IPS-20b (cell line): ENCODE measurements around the gene RBM33.

Experiments used
- H3K27ac ChIP-seq: one replicate; pipeline ENCODE4 v1.5.1; 2013; ENCODE audit warnings: low read length
- H3K27me3 ChIP-seq: 2 replicates; pipeline ENCODE4 v1.6.1; 2013; ENCODE audit warnings: mild to moderate bottlenecking, low read length, inconsistent platforms; ENCODE audit not compliant: insufficient read depth
- H3K36me3 ChIP-seq: 2 replicates; pipeline ENCODE4 v1.6.1; 2013; ENCODE audit warnings: low read depth, mild to moderate bottlenecking, inconsistent platforms, low read length, moderate library complexity; ENCODE audit not compliant: insufficient read depth
- H3K4me1 ChIP-seq: 2 replicates; pipeline ENCODE4 v1.6.1; 2013; ENCODE audit warnings: mild to moderate bottlenecking, control low read depth, inconsistent platforms, low read length, moderate library complexity; ENCODE audit not compliant: insufficient read depth
- H3K4me3 ChIP-seq: 2 replicates; pipeline ENCODE4 v1.5.1; 2013; ENCODE audit warnings: mild to moderate bottlenecking, low read length, inconsistent platforms
- H3K9ac ChIP-seq: 2 replicates; pipeline ENCODE4 v1.6.1; 2013; ENCODE audit warnings: low read depth, mild to moderate bottlenecking, inconsistent platforms, low read length, moderate library complexity
- H3K9me3 ChIP-seq: 2 replicates; pipeline ENCODE4 v1.6.1; 2013; ENCODE audit warnings: mild to moderate bottlenecking, low read depth, low read length, inconsistent platforms; ENCODE audit not compliant: insufficient read depth

Gene RBM33

GRCh38 chr7:155809947-155810769 is 165.7 kb downstream of the RBM33 start:
- Histone ChIP-seq H3K4me3 (no peak overlapping the region), H3K36me3 (no peaks in the 10 kb centered on the region), H3K4me1 (peaks cover 22% of the 10 kb centered on the region), H3K27me3 (peaks cover 98% of the 10 kb centered on the region), H3K27ac (no peak overlapping the region), H3K9me3 (no peaks in the 10 kb centered on the region), H3K9ac (no peak overlapping the region)

GRCh38 chr7:155810770-155811559 is 166.5 kb downstream of the RBM33 start:
- Histone ChIP-seq H3K4me1 (peaks cover 22% of the 10 kb centered on the region), H3K9me3 (no peaks in the 10 kb centered on the region), H3K4me3 (no peak overlapping the region), H3K27ac (no peak overlapping the region), H3K36me3 (no peaks in the 10 kb centered on the region), H3K27me3 (peaks cover 97% of the 10 kb centered on the region), H3K9ac (no peak overlapping the region)

GRCh38 chr7:155811560-155811894 is 167.1 kb downstream of the RBM33 start:
- Histone ChIP-seq H3K9ac (no peak overlapping the region), H3K4me1 (peaks cover 22% of the 10 kb centered on the region), H3K36me3 (no peaks in the 10 kb centered on the region), H3K27me3 (peaks cover 97% of the 10 kb centered on the region), H3K27ac (no peak overlapping the region), H3K4me3 (peak overlapping the region; percentile 45; the same call in 1 of the 2 replicates), H3K9me3 (no peaks in the 10 kb centered on the region)

GRCh38 chr7:155811895-155812761 is 167.7 kb downstream of the RBM33 start, which contains the start of gene SHH:
Gene SHH (minus strand): TSS chr7:155812463. CDS start chr7:155812122, 341 bp downstream.
- H3K9ac ChIP-seq, result no peak within 1 kb of the TSS
- H3K9me3 ChIP-seq, result no peaks in the 10 kb centered on the region
- peak within 1 kb of the TSS; percentile 45; the same call in 1 of the 2 replicates for H3K4me3 ChIP-seq
- H3K4me1 ChIP-seq, result peaks cover 17% of the 10 kb centered on the region
- peaks cover 93% of the 10 kb centered on the region for H3K27me3 ChIP-seq
- H3K27ac ChIP-seq, result no peak within 1 kb of the TSS
- no peaks in the 10 kb centered on the region for H3K36me3 ChIP-seq

- Histone ChIP-seq H3K27me3 (peaks cover 83% of the 10 kb centered on the region), H3K36me3 (no peaks in the 10 kb centered on the region), H3K4me3 (no peak overlapping the region), H3K9me3 (no peaks in the 10 kb centered on the region), H3K4me1 (peaks cover 11% of the 10 kb centered on the region), H3K27ac (no peak overlapping the region), H3K9ac (no peak overlapping the region)
Measured at GRCh38 chr7:155813125-155813524, 168.7 kb downstream of the RBM33 start.

- Histone ChIP-seq H3K4me3 (no peak overlapping the region), H3K9ac (no peak overlapping the region), H3K4me1 (peaks cover 11% of the 10 kb centered on the region), H3K27me3 (peaks cover 77% of the 10 kb centered on the region), H3K36me3 (no peaks in the 10 kb centered on the region), H3K27ac (no peak overlapping the region), H3K9me3 (no peaks in the 10 kb centered on the region)
Measured at GRCh38 chr7:155813546-155814315, 169.3 kb downstream of the RBM33 start.

- H3K27me3 ChIP-seq, result peaks cover 68% of the 10 kb centered on the region
- no peak overlapping the region for H3K27ac ChIP-seq
- no peak overlapping the region for H3K4me3 ChIP-seq
- no peaks in the 10 kb centered on the region for H3K36me3 ChIP-seq
- H3K9me3 ChIP-seq, result no peaks in the 10 kb centered on the region
- no peak overlapping the region for H3K9ac ChIP-seq
- peaks cover 11% of the 10 kb centered on the region for H3K4me1 ChIP-seq
Measured at GRCh38 chr7:155814316-155815276, 170.1 kb downstream of the RBM33 start.

- H3K4me3 ChIP-seq, result no peak overlapping the region
- H3K9me3 ChIP-seq, result no peaks in the 10 kb centered on the region
- no peak overlapping the region for H3K27ac ChIP-seq
- H3K9ac ChIP-seq, result no peak overlapping the region
- peaks cover 8% of the 10 kb centered on the region for H3K4me1 ChIP-seq
- no peaks in the 10 kb centered on the region for H3K36me3 ChIP-seq
- H3K27me3 ChIP-seq, result peaks cover 58% of the 10 kb centered on the region
Measured at GRCh38 chr7:155815332-155816191, 171.1 kb downstream of the RBM33 start.

- Histone ChIP-seq H3K36me3 (no peaks in the 10 kb centered on the region), H3K9ac (no peak overlapping the region), H3K27ac (no peak overlapping the region), H3K4me3 (no peak overlapping the region), H3K4me1 (0 out of 2 replicates have a peak, but pooled peaks cover 6% of the 10 kb centered on the region), H3K27me3 (peaks cover 52% of the 10 kb centered on the region), H3K9me3 (no peaks in the 10 kb centered on the region)
Measured at GRCh38 chr7:155816192-155816508, 171.7 kb downstream of the RBM33 start.
